OCI-LY3 (cell line): ENCODE measurements around the gene SERPINE2.

Source experiments
- H2AFZ ChIP-seq: fragments of 200-600, 300-600 bp; shearing (Covaris generic); 2 replicates; pipeline ENCODE4 v1.6.0; 2014; ENCODE audit warnings: antibody characterized with exemption, low read depth, low read length
- H3K27ac ChIP-seq: fragments of 200-600, 300-600 bp; sonication (generic); 2 replicates; pipeline ENCODE4 v1.5.1; 2014; ENCODE audit warnings: mild to moderate bottlenecking, low read length, moderate library complexity, mixed read lengths
- H3K27me3 ChIP-seq: fragments of 200-600, 300-600 bp; sonication (generic); 2 replicates; pipeline ENCODE4 v1.6.1; 2014; ENCODE audit warnings: low read depth, low read length, mixed read lengths
- H3K36me3 ChIP-seq: fragments of 200-600, 300-600 bp; sonication (generic); replicated peaks from 2 replicates; pipeline ENCODE3; 2014; ENCODE audit warnings: low read depth, low read length, mixed read lengths
- H3K4me1 ChIP-seq: fragments of 300-600, 200-600 bp; sonication (generic); 2 replicates; pipeline ENCODE4 v1.6.1; 2014; ENCODE audit warnings: low read length, mixed read lengths
- H3K4me2 ChIP-seq: fragments of 200-600, 300-600 bp; sonication (generic); 2 replicates; pipeline ENCODE4 v1.6.1; 2014; ENCODE audit warnings: low read length, mixed read lengths
- H3K4me3 ChIP-seq: fragments of 300-600, 200-600 bp; sonication (generic); 2 replicates; pipeline ENCODE4 v1.5.1; 2014; ENCODE audit warnings: antibody characterized with exemption, mild to moderate bottlenecking, low read length, moderate library complexity
- H3K79me2 ChIP-seq: fragments of 300-600, 200-600 bp; shearing (Covaris generic); 2 replicates; pipeline ENCODE4 v1.6.1; 2014; ENCODE audit warnings: mild to moderate bottlenecking, low read length, mixed read lengths
- H3K9ac ChIP-seq: fragments of 300-600, 200-600 bp; shearing (Covaris generic); 2 replicates; pipeline ENCODE4 v1.6.0; 2014; ENCODE audit warnings: mild to moderate bottlenecking, low read length, moderate library complexity
- H3K9me3 ChIP-seq: fragments of 200-600, 300-600 bp; shearing (Covaris generic); 2 replicates; pipeline ENCODE4 v1.6.1; 2014; ENCODE audit warnings: low read length, mixed read lengths; ENCODE audit not compliant: insufficient read depth
- H4K20me1 ChIP-seq: fragments of 200-600, 300-600 bp; sonication (generic); 2 replicates; pipeline ENCODE4 v1.6.1; 2016; ENCODE audit warnings: low read length, mixed read lengths; ENCODE audit not compliant: insufficient read depth
- CTCF ChIP-seq: fragments of 200-600, 300-600 bp; sonication (generic); IDR thresholded peaks from 2 replicates; pipeline ENCODE4 v1.5.1; 2014; ENCODE audit warnings: antibody characterized with exemption, low read length, low read depth
- EZH2phosphoT487 ChIP-seq: fragments of 200-600 bp; shearing (Covaris generic); IDR thresholded peaks from 2 replicates; pipeline ENCODE4 v1.6.1; 2018; ENCODE audit warnings: antibody characterized with exemption, mixed run types, low read depth

Gene SERPINE2

GRCh38 chr2:223973606-223974005, 65.5 kb downstream of the SERPINE2 start:
- Histone ChIP-seq H3K4me3 (no peak overlapping the region), H3K27me3 (no peaks in the 10 kb centered on the region), H3K27ac (no peak overlapping the region), H3K9me3 (no peaks in the 10 kb centered on the region), H3K36me3 (no peaks in the 10 kb centered on the region), H3K4me1 (no peaks in the 10 kb centered on the region), H4K20me1 (no peaks in the 10 kb centered on the region), H3K9ac (no peak overlapping the region), H3K4me2 (no peak overlapping the region), H2AFZ (no peak overlapping the region), H3K79me2 (no peaks in the 10 kb centered on the region)
- no peak for TF ChIP-seq EZH2phosphoT487
- no peak for TF ChIP-seq CTCF

- Histone ChIP-seq H3K27ac (no peak overlapping the region), H3K9me3 (no peaks in the 10 kb centered on the region), H3K27me3 (no peaks in the 10 kb centered on the region), H3K4me2 (no peak overlapping the region), H3K79me2 (no peaks in the 10 kb centered on the region), H3K36me3 (no peaks in the 10 kb centered on the region), H3K9ac (no peak overlapping the region), H3K4me3 (no peak overlapping the region), H4K20me1 (no peaks in the 10 kb centered on the region), H3K4me1 (no peaks in the 10 kb centered on the region), H2AFZ (no peak overlapping the region)
- TF ChIP-seq CTCF (no peak), EZH2phosphoT487 (no peak)
Observed at GRCh38 chr2:223972656-223973102, 66.4 kb downstream of the SERPINE2 start.

- Histone ChIP-seq H2AFZ (no peak overlapping the region), H3K36me3 (no peaks in the 10 kb centered on the region), H3K4me2 (no peak overlapping the region), H4K20me1 (no peaks in the 10 kb centered on the region), H3K9me3 (no peaks in the 10 kb centered on the region), H3K9ac (no peak overlapping the region), H3K4me3 (no peak overlapping the region), H3K27ac (no peak overlapping the region), H3K27me3 (no peaks in the 10 kb centered on the region), H3K4me1 (no peaks in the 10 kb centered on the region), H3K79me2 (no peaks in the 10 kb centered on the region)
- TF ChIP-seq EZH2phosphoT487 (no peak), CTCF (no peak)
Observed at GRCh38 chr2:223971731-223972130, 67.4 kb downstream of the SERPINE2 start.

GRCh38 chr2:223970343-223971128, 68.5 kb downstream of the SERPINE2 start:
- Histone ChIP-seq H3K4me3 (no peak overlapping the region), H3K27ac (no peak overlapping the region), H3K27me3 (no peaks in the 10 kb centered on the region), H3K4me1 (no peaks in the 10 kb centered on the region), H4K20me1 (no peaks in the 10 kb centered on the region), H3K9me3 (no peaks in the 10 kb centered on the region), H2AFZ (no peak overlapping the region), H3K36me3 (no peaks in the 10 kb centered on the region), H3K4me2 (no peak overlapping the region), H3K9ac (no peak overlapping the region), H3K79me2 (no peaks in the 10 kb centered on the region)
- peak; percentile 79 for TF ChIP-seq CTCF
- TF ChIP-seq EZH2phosphoT487, result no peak
